GM21360 (cell line): Measurements from ENCODE around the gene RIMS1.
"Not testable (repeated sequence)": the region's sequence is repeated elsewhere in the genome, so short reads cannot be mapped to it uniquely, and the experiment has no call there.

Experiments used
- ATAC-seq: cut with Tn5 transposase; IDR thresholded peaks from one replicate; pipeline ENCODE4 v1.9.1; 2021; ENCODE audit warnings: mild to moderate bottlenecking, moderate library complexity; ENCODE audit not compliant: unreplicated experiment

Gene RIMS1

GRCh38 chr6:72322771-72323170 lies 436.4 kb downstream of the RIMS1 start:
- ATAC-seq = no peak

- ATAC-seq = no peak
These were observed 438.2 kb downstream of the RIMS1 start for GRCh38 chr6:72324591-72324990.

- ATAC-seq = no peak
These were observed 442.4 kb downstream of the RIMS1 start for GRCh38 chr6:72328775-72329174.

- ATAC-seq = not testable (repeated sequence)
These were observed 448.9 kb downstream of the RIMS1 start for GRCh38 chr6:72335203-72335602.

GRCh38 chr6:72348926-72349325 lies 462.6 kb downstream of the RIMS1 start:
- no peak for ATAC-seq

- no peak for ATAC-seq
These were observed 464.0 kb downstream of the RIMS1 start for GRCh38 chr6:72350296-72350881.

GRCh38 chr6:72363844-72364740 lies 477.7 kb downstream of the RIMS1 start:
- no peak for ATAC-seq

- ATAC-seq = peak; percentile 48
These were observed 479.4 kb downstream of the RIMS1 start for GRCh38 chr6:72365773-72366172.

GRCh38 chr6:72367439-72367838 lies 481.1 kb downstream of the RIMS1 start:
- no peak for ATAC-seq

- ATAC-seq = no peak
These were observed 485.1 kb downstream of the RIMS1 start for GRCh38 chr6:72371473-72371872.

GRCh38 chr6:72374172-72374571 lies 487.8 kb downstream of the RIMS1 start:
- ATAC-seq = no peak

- ATAC-seq = no peak
These were observed 488.5 kb downstream of the RIMS1 start for GRCh38 chr6:72374857-72375256.

- ATAC-seq = no peak
These were observed 490.4 kb downstream of the RIMS1 start for GRCh38 chr6:72376736-72377135.

GRCh38 chr6:72381076-72381475 lies 494.7 kb downstream of the RIMS1 start:
- ATAC-seq = no peak

GRCh38 chr6:72382602-72383529 lies 496.5 kb downstream of the RIMS1 start:
- peak; percentile 97 for ATAC-seq

GRCh38 chr6:72386324-72386723 lies 500.0 kb downstream of the RIMS1 start:
- ATAC-seq = no peak

- no peak for ATAC-seq
These were observed 503.3 kb downstream of the RIMS1 start for GRCh38 chr6:72389698-72390097.

GRCh38 chr6:72390548-72390947 lies 504.2 kb downstream of the RIMS1 start:
- no peak for ATAC-seq

- ATAC-seq = no peak
These were observed 515.5 kb downstream of the RIMS1 start for GRCh38 chr6:72401865-72402264.

- no peak for ATAC-seq
These were observed 517.1 kb downstream of the RIMS1 start for GRCh38 chr6:72403413-72403812.

- no peak for ATAC-seq
These were observed 520.2 kb downstream of the RIMS1 start for GRCh38 chr6:72406517-72406916.
